NCI-H2107 treated with DMSO at 0.1 percent for 48 hours (cell line): ENCODE measurements around the gene OR10A5.
"Not testable (repeated sequence)": the region's sequence is repeated elsewhere in the genome, so short reads cannot be mapped to it uniquely, and the experiment has no call there.

Experiments used
- DNase-seq: peaks from one replicate; lab custom pipeline; 2025; ENCODE audit not compliant: unreplicated experiment; lab: John Stamatoyannopoulos, UW

OR10A5 gene

DNA sequence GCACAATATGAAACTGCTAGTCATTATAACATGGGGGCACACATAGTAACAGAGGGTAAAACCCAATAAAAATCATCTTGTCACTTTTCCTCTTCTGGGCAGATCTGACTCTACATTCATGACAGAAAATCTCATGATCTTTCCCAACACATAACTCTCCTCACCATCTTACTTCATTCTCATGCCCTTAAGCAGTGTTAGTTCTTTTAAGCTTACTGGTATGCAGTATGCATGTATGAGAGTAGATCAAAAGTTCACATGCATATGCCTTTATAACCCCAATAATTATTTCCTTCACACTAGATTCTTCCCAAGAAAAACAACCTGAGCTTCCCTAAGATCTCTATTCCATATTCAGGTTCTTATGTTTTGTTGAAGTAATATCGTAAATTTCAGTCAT is 25.8 kb downstream of the OR10A5 start:
- DNase-seq = no peak

DNA sequence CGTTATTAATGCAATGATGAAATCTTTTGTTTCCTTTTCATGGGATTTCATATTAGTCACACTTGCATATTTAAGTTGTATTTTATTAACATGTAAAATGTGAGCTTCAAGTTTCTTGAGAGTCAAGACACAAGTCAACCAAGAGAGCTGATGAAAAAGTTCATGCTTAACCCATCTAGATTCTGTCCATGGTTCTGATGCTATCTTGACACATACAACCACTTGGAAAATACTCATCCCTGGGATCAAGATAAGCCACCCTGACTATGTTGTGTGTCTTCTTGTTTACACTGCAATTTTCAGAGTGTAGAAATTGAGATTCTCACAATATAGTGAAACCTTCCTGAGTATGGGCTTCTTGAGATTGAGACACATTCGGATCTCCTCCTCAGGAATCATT is 30.3 kb downstream of the OR10A5 start:
- no peak for DNase-seq

DNA sequence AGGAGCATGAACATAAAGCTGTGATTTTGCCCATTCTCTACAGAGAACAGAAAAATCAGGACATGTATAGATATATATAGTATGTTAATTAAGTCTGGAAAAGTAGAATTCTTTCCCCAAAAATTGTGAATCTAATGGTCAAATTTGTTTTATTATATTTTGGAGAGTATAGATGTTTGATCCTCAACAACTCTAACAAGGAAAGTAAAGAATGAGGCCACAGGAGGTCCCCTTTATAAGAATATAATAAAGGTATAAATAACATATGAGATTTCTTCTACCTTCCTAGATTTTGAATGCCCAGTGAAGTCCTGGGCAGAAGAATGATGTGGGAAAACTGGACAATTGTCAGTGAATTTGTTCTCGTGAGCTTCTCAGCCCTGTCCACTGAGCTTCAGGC is 30.8 kb downstream of the OR10A5 start, which contains the start of gene OR10A4:
Gene OR10A4, plus strand, starts transcription at position 301 of the 400 bp plus-strand sequence. Its CDS starts 23 bp downstream, at position 324.
- DNase-seq = no peak

DNA sequence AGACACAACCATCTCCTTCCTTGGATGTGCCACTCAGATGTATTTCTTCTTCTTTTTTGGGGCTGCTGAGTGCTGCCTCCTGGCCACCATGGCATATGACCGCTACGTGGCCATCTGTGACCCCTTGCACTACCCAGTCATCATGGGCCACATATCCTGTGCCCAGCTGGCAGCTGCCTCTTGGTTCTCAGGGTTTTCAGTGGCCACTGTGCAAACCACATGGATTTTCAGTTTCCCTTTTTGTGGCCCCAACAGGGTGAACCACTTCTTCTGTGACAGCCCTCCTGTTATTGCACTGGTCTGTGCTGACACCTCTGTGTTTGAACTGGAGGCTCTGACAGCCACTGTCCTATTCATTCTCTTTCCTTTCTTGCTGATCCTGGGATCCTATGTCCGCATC is 31.4 kb downstream of the OR10A5 start:
- no peak for DNase-seq

DNA sequence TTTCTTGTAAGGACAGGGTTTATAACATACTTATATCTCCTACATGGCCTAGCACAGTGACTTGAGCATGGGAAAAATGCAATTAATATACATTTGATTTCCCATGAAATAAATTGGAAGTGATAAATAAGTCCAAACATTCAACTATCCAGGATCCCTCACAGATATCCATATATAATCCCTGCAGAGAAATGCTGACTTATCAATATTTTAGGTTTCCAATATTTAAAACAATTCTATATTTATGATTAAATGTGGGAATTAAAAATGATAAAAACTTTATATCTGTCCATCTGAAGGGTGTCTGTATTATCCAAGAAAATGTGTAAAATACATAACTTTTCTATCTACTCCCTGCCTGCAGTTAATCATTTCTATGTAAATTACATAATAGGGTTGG is 37.3 kb downstream of the OR10A5 start:
- no peak for DNase-seq

DNA sequence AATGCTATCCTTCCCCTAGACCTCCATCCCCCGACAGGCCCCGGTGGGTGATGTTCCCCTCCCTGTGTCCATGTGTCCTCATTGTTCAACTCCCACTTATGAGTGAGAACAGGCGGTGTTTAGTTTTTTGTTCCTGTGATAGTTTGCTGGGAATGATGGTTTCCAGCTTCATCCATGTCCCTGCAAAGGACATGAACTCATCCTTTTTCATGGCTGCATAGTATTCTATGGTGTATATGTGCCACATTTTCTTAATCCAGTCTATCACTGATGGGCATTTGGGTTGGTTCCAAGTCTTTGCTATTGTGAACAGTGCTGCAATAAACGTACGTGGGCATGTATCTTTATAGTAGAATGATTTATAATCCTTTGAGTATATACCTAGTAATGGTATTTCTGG is 42.2 kb downstream of the OR10A5 start:
- not testable (repeated sequence) for DNase-seq

DNA sequence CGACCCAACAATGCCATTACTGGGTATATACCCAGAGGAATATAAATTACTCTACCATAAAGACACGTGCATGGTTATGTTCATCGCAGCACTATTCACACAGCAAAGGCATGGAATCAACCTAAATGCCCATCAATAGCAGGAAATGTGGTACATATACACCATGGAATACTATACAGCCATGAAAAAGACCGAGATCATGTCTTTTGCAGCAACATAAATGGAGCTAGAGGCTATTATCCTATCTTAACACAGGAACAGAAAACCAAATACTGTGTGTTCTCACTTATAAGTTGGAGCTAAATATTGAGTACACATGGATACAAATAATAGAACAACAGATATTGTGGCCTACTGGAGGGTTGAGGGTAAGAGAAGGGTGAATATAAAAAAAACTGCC is 43.3 kb downstream of the OR10A5 start:
- DNase-seq = no peak

DNA sequence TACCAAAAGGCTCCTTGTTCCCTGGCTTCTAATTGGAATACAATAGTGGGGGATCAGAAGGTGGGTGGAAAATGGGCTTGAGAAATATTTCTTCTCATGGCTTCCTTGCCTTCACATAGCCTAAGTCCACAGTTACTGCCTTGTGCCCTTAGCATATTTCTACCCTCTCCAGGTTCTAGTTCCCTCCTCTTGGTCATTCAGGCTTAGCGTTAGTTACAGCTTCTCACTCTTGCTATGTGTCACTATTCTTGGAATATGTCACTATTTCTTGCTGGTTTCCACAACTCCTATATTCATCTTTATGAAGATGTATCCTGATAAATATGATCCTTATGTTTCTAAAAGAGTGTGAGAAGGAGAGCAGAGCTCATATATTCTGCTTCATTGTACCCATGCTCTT is 44.4 kb downstream of the OR10A5 start:
- DNase-seq = no peak

DNA sequence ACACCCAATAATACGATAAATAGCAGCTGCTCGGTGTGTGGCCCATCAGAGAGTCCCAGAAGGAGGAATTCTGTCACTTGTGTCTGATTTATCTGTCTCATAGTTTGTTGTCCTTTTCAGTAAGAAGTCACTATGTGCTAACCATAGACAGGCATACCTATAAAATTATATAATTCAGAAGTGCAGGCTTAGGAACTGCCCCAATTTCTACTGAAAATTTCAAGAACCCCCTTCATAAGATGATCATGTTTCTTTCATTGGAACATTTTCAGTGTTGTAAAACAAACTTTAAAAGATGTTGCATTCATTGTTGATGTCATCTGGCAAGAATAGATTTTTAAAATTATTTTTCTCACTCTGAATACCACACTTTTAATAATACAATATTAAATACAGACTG is 46.9 kb downstream of the OR10A5 start, which contains the start of gene OR2D2:
Gene OR2D2, minus strand, starts transcription at position 101 of the 400 bp plus-strand sequence. Its CDS starts 0 bp downstream, at position 101.
- no peak for DNase-seq

DNA sequence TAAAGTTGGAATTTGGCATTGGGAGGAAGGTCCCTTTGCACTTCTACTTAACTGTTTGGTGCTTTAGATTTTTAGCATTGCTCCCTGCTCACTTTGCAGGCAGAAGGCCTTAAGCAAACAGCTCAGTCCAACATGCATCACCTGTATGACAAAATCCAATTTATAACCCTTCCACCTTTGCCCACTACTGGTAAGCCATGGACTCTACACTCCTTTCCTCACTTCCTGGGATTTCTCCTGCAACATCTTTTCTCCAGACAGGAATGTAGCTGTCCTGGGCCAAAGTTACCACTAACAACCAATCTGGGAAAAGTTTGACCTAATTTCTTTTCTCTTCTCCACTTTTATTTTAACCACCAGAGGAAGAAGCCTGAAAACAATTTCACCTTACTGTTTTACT is 48.6 kb downstream of the OR10A5 start:
- DNase-seq = no peak

DNA sequence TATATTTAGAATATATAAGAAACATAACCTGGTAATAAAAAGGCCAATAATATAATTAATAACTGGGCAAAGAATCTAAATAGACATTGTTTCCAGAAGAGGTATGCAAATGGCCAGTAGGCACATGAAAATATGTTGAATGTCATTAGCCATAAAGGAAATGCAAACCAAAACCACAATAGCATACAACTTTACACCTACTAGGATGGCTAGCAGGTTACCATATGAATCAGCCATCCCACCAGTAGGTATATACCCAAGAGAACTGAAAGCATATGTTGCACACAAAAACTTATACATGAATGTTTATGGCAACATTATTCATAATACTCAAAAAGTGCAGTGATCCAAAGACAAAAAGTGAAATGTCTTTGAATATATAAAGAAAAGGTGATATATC is 49.5 kb downstream of the OR10A5 start:
- no peak for DNase-seq
